ENCODE measurements around the gene EYA3. TPM values are rescaled to one million over a fixed set of nuclear protein-coding genes. Genes with fewer than 3 reads are reported as not detected.

Gene EYA3
- total and polyA plus RNA-seq, 2 of the 4 experiments (the other 2 are of a cell fraction): 9.1 to 17.6 TPM

DNA sequence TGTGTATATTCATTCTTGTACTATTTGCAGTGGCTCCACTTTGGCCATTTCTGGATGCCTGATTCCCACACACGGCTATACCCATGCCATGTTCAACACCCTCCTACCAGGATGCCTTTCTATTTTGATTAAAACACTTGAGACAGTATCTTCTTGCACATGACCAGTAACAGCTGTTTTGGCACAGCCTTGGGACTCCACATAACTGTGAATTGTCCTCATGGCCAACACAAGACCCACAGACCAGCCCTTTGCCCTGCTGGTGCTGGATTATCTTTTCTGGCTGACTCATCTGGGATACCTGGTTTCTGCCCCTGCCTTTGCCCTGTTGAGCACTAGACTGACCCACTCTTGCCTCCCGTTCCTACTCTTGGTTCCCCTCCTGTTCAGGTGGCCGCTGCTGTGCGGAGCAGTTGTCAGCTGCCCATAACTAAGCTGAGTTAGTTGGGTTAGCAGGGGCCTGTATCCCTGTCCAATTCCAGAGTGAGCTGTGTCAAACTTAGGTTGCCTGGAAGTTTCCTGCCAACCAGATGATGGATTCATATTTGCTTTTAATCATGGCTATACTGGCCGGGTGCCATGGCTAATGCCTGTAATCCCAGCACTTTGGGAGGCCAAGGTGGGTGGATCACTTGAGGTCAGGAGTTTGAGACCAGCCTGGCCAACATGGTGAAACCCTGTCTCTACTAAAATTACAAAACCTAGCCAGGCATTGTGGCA, 10.8 kb upstream of the EYA3 start:
- no TSS peak for BruUV-seq (replicated peaks)
- H3K4me1 ChIP-seq (ENCODE audit: control insufficient read depth, insufficient read depth, low read length): peaks cover 5% of the 10 kb centered on the region
- POLR2A ChIA-PET (ENCODE audit: unreplicated experiment): interaction anchor here (0.6 to 1.0 kb wide), 2 partner anchors 11 to 117 kb away, joined by 5 read pairs; partner anchors contain the start of gene EYA3

More for the DNA sequence above, 10.8 kb upstream of the EYA3 start:
- H2AK5ac ChIP-seq (ENCODE audit: low read depth, low read length): peak overlapping the region; percentile 93; the same call in 1 of the 2 replicates
- in situ Hi-C loops (cut with MboI; ENCODE audit: low sequenced_read_pairs) (no loop called here), intact Hi-C loops (cut with micrococcal nuclease) (loop anchor here (5.0 kb wide), 1 partner anchor 63 kb away; no protein-coding TSS in a partner anchor), dilution Hi-C loops (cut with HindIII; ENCODE audit: low sequenced_read_pairs, unreplicated experiment) (no loop called here)
- no peaks in the 10 kb centered on the region for H3K36me3 ChIP-seq (ENCODE audit: control insufficient read depth, insufficient read depth, low read length)
- H3K14ac ChIP-seq (replicated peaks; ENCODE audit: low read depth, low read length): peak overlapping the region; percentile 82
- H2AFZ ChIP-seq (replicated peaks; ENCODE audit: low read length, poor library complexity): peak overlapping the region; percentile 63
- no peak overlapping the region for H3K23ac ChIP-seq (ENCODE audit: low read depth, low read length)
- H2BK5ac ChIP-seq (ENCODE audit: low read depth, low read length, poor library complexity, severe bottlenecking): peak overlapping the region; percentile 48
- H2AK9ac ChIP-seq (replicated peaks; ENCODE audit: low read depth, low read length, poor library complexity): peak overlapping the region; percentile 58
- ATAC-seq (ENCODE audit: low read depth) (peak; percentile 69), DNase-seq (peak; percentile 26)
- H4K8ac ChIP-seq (ENCODE audit: low read depth in 2 of 2, low read length in 2 of 2): peak overlapping the region in 1 of 2 experiments; percentile 82; a peak in 1 of 4 replicates
- peak overlapping the region; percentile 43 for H4K91ac ChIP-seq (ENCODE audit: insufficient read depth, low read depth, low read length)
- H3K4me2 ChIP-seq (ENCODE audit: low read depth, low read length): no peak overlapping the region
- H3K27me3 ChIP-seq (ENCODE audit: control insufficient read depth, insufficient read depth, low read length): no peaks in the 10 kb centered on the region
- peak overlapping the region; percentile 61; the same call in 1 of the 2 replicates for H3K27ac ChIP-seq (ENCODE audit: insufficient read depth, low read length)
- peak overlapping the region; percentile 89 for H3K4ac ChIP-seq (ENCODE audit: low read depth, low read length)
- H4K20me1 ChIP-seq (ENCODE audit: insufficient read depth, low read length): no peaks in the 10 kb centered on the region
- peak overlapping the region; percentile 79 for H2BK20ac ChIP-seq (ENCODE audit: low read depth, low read length)
- H3K79me1 ChIP-seq (ENCODE audit: low read depth in 1 of 2, low read length in 2 of 2): no peaks in the 10 kb centered on the region
- H3K18ac ChIP-seq (ENCODE audit: low read depth, low read length): peak overlapping the region; percentile 46
- peak overlapping the region; percentile 19; the same call in 1 of the 2 replicates for H4K5ac ChIP-seq (ENCODE audit: low read depth, low read length)
- CTCF ChIA-PET: no interaction called here
- H2BK120ac ChIP-seq (ENCODE audit: low read depth, low read length): peak overlapping the region; percentile 61
- peak overlapping the region; percentile 31; the same call in 1 of the 3 replicates for H2BK15ac ChIP-seq (ENCODE audit: low read depth, low read length)
- H3K9me3 ChIP-seq (ENCODE audit: control insufficient read depth, insufficient read depth, low read length): no peaks in the 10 kb centered on the region; the same call in 1 of the 2 replicates
- H3K56ac ChIP-seq (ENCODE audit: extremely low read depth, insufficient read depth, low read length): no peak overlapping the region
- peaks cover 7% of the 10 kb centered on the region for H3K9me1 ChIP-seq (ENCODE audit: insufficient read depth, low read length)
- H3K9ac ChIP-seq (ENCODE audit: low read depth, low read length): no peak overlapping the region
- no peak for TF ChIP-seq FOS (IDR thresholded peaks at IDR 0.05; ENCODE audit: low read depth, low read length)
- TF ChIP-seq NFE2L2 (IDR thresholded peaks at IDR 0.05; ENCODE audit: low read depth, low read length): no peak
- TF ChIP-seq, protein P1, sequence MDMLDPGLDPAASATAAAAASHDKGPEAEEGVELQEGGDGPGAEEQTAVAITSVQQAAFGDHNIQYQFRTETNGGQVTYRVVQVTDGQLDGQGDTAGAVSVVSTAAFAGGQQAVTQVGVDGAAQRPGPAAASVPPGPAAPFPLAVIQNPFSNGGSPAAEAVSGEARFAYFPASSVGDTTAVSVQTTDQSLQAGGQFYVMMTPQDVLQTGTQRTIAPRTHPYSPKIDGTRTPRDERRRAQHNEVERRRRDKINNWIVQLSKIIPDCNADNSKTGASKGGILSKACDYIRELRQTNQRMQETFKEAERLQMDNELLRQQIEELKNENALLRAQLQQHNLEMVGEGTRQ (IDR thresholded peaks at IDR 0.05; ENCODE audit: low read depth, low read length): no peak
- TF ChIP-seq, protein P2, sequence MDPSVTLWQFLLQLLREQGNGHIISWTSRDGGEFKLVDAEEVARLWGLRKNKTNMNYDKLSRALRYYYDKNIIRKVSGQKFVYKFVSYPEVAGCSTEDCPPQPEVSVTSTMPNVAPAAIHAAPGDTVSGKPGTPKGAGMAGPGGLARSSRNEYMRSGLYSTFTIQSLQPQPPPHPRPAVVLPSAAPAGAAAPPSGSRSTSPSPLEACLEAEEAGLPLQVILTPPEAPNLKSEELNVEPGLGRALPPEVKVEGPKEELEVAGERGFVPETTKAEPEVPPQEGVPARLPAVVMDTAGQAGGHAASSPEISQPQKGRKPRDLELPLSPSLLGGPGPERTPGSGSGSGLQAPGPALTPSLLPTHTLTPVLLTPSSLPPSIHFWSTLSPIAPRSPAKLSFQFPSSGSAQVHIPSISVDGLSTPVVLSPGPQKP (IDR thresholded peaks at IDR 0.05; ENCODE audit: borderline replicate concordance, low read depth, low read length): no peak
- no peak for TF ChIP-seq SMC3 (IDR thresholded peaks at IDR 0.05; ENCODE audit: low read depth, low read length)
- TF ChIP-seq, protein P3, sequence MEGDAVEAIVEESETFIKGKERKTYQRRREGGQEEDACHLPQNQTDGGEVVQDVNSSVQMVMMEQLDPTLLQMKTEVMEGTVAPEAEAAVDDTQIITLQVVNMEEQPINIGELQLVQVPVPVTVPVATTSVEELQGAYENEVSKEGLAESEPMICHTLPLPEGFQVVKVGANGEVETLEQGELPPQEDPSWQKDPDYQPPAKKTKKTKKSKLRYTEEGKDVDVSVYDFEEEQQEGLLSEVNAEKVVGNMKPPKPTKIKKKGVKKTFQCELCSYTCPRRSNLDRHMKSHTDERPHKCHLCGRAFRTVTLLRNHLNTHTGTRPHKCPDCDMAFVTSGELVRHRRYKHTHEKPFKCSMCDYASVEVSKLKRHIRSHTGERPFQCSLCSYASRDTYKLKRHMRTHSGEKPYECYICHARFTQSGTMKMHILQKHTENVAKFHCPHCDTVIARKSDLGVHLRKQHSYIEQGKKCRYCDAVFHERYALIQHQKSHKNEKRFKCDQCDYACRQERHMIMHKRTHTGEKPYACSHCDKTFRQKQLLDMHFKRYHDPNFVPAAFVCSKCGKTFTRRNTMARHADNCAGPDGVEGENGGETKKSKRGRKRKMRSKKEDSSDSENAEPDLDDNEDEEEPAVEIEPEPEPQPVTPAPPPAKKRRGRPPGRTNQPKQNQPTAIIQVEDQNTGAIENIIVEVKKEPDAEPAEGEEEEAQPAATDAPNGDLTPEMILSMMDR (conservative IDR thresholded peaks at IDR 0.05; ENCODE audit: low read depth, low read length): no peak
- TF ChIP-seq CEBPB (IDR thresholded peaks at IDR 0.05; ENCODE audit: low read depth, low read length): no peak
- peak; percentile 68; the same call in 1 of the 2 replicates for TF ChIP-seq BHLHE40 (IDR thresholded peaks at IDR 0.05; ENCODE audit: low read depth, low read length)
- no peak for TF ChIP-seq CHD1 (IDR thresholded peaks at IDR 0.05; ENCODE audit: low read depth, low read length)
- H3K4me3 ChIP-seq (ENCODE audit: insufficient read depth, low read depth, low read length): no peak overlapping the region
- WGBS, 2 experiments (ENCODE audit: extremely low coverage in 2 of 2, insufficient read length in 1 of 2): no CpG with 5 or more reads among the region's 5 CpGs

All from IMR-90 (cell line).